ENCODE data around the gene TASP1.
"Not testable (repeated sequence)": the region's sequence is repeated elsewhere in the genome, so short reads cannot be mapped to it uniquely, and the experiment has no call there.

TASP1 gene

GRCh38 chr20:13382786-13383185 is 255.9 kb downstream of the TASP1 start:
- peaks cover 52% of the 10 kb centered on the region for H3K9me3 Mint-ChIP-seq
- no peaks in the 10 kb centered on the region for H3K4me1 Mint-ChIP-seq (ENCODE audit: low read depth)
- no peak overlapping the region for H3K4me3 Mint-ChIP-seq
- no peak for DNase-seq
- no peak overlapping the region for H3K27ac Mint-ChIP-seq
- peaks cover 50% of the 10 kb centered on the region for H3K36me3 Mint-ChIP-seq (ENCODE audit: low read depth)
- no peaks in the 10 kb centered on the region for H3K27me3 Mint-ChIP-seq

GRCh38 chr20:13380497-13381229 is 258.1 kb downstream of the TASP1 start:
- H3K36me3 Mint-ChIP-seq (ENCODE audit: low read depth): peaks cover 33% of the 10 kb centered on the region
- H3K4me1 Mint-ChIP-seq (ENCODE audit: low read depth); H3K27me3 Mint-ChIP-seq; DNase-seq; H3K4me3 Mint-ChIP-seq; H3K27ac Mint-ChIP-seq: not testable (repeated sequence)
- H3K9me3 Mint-ChIP-seq: peaks cover 56% of the 10 kb centered on the region

- no peak overlapping the region for H3K27ac Mint-ChIP-seq
- H3K4me1 Mint-ChIP-seq (ENCODE audit: low read depth): no peaks in the 10 kb centered on the region
- no peaks in the 10 kb centered on the region for H3K27me3 Mint-ChIP-seq
- H3K9me3 Mint-ChIP-seq: peaks cover 38% of the 10 kb centered on the region
- H3K4me3 Mint-ChIP-seq: no peak overlapping the region
- no peaks in the 10 kb centered on the region for H3K36me3 Mint-ChIP-seq (ENCODE audit: low read depth)
- no peak for DNase-seq
Measured at GRCh38 chr20:13373400-13373799, 265.3 kb downstream of the TASP1 start.

GRCh38 chr20:13364278-13365170 is 274.2 kb downstream of the TASP1 start:
- Mint-ChIP-seq H3K4me3 (no peak overlapping the region), H3K36me3 (ENCODE audit: low read depth) (no peaks in the 10 kb centered on the region), H3K9me3 (no peaks in the 10 kb centered on the region), H3K27ac (no peak overlapping the region), H3K4me1 (ENCODE audit: low read depth) (no peaks in the 10 kb centered on the region), H3K27me3 (no peaks in the 10 kb centered on the region)
- no peak for DNase-seq

- Mint-ChIP-seq H3K27ac (no peak overlapping the region), H3K36me3 (ENCODE audit: low read depth) (no peaks in the 10 kb centered on the region), H3K4me1 (ENCODE audit: low read depth) (no peaks in the 10 kb centered on the region), H3K27me3 (no peaks in the 10 kb centered on the region), H3K4me3 (no peak overlapping the region), H3K9me3 (no peaks in the 10 kb centered on the region)
- DNase-seq: no peak
Measured at GRCh38 chr20:13363473-13363872, 275.3 kb downstream of the TASP1 start.

GRCh38 chr20:13362165-13362564 is 276.6 kb downstream of the TASP1 start:
- not testable (repeated sequence) for H3K27me3 Mint-ChIP-seq; H3K36me3 Mint-ChIP-seq (ENCODE audit: low read depth); H3K4me3 Mint-ChIP-seq; DNase-seq; H3K4me1 Mint-ChIP-seq (ENCODE audit: low read depth); H3K9me3 Mint-ChIP-seq; H3K27ac Mint-ChIP-seq

- not testable (repeated sequence) for H3K9me3 Mint-ChIP-seq; H3K27me3 Mint-ChIP-seq; DNase-seq; H3K36me3 Mint-ChIP-seq (ENCODE audit: low read depth); H3K4me3 Mint-ChIP-seq; H3K27ac Mint-ChIP-seq; H3K4me1 Mint-ChIP-seq (ENCODE audit: low read depth)
Measured at GRCh38 chr20:13358936-13359335, 279.8 kb downstream of the TASP1 start.

- not testable (repeated sequence) for DNase-seq; H3K36me3 Mint-ChIP-seq (ENCODE audit: low read depth); H3K27ac Mint-ChIP-seq; H3K9me3 Mint-ChIP-seq; H3K27me3 Mint-ChIP-seq; H3K4me3 Mint-ChIP-seq; H3K4me1 Mint-ChIP-seq (ENCODE audit: low read depth)
Measured at GRCh38 chr20:13357782-13358181, 280.9 kb downstream of the TASP1 start.

- Mint-ChIP-seq H3K27ac (no peak overlapping the region), H3K36me3 (ENCODE audit: low read depth) (no peaks in the 10 kb centered on the region), H3K27me3 (no peaks in the 10 kb centered on the region)
Measured at GRCh38 chr20:13356591-13356990, 282.1 kb downstream of the TASP1 start.

GRCh38 chr20:13355941-13356486 is 282.7 kb downstream of the TASP1 start:
- no peaks in the 10 kb centered on the region for H3K9me3 Mint-ChIP-seq
- no peaks in the 10 kb centered on the region for H3K27me3 Mint-ChIP-seq
- no peak overlapping the region for H3K27ac Mint-ChIP-seq
- H3K36me3 Mint-ChIP-seq (ENCODE audit: low read depth): no peaks in the 10 kb centered on the region
- DNase-seq: no peak
- H3K4me3 Mint-ChIP-seq: no peak overlapping the region
- no peaks in the 10 kb centered on the region for H3K4me1 Mint-ChIP-seq (ENCODE audit: low read depth)

More at GRCh38 chr20:13356591-13356990, 282.1 kb downstream of the TASP1 start:
- H3K4me3 Mint-ChIP-seq: no peak overlapping the region
- DNase-seq: no peak
- no peaks in the 10 kb centered on the region for H3K9me3 Mint-ChIP-seq
- no peaks in the 10 kb centered on the region for H3K4me1 Mint-ChIP-seq (ENCODE audit: low read depth)

GRCh38 chr20:13355411-13355810 is 283.3 kb downstream of the TASP1 start:
- DNase-seq: no peak
- H3K9me3 Mint-ChIP-seq: no peaks in the 10 kb centered on the region
- no peaks in the 10 kb centered on the region for H3K36me3 Mint-ChIP-seq (ENCODE audit: low read depth)
- H3K27ac Mint-ChIP-seq: no peak overlapping the region
- no peaks in the 10 kb centered on the region for H3K27me3 Mint-ChIP-seq
- no peaks in the 10 kb centered on the region for H3K4me1 Mint-ChIP-seq (ENCODE audit: low read depth)
- H3K4me3 Mint-ChIP-seq: no peak overlapping the region

- no peak overlapping the region for H3K27ac Mint-ChIP-seq
- no peak for DNase-seq
- no peaks in the 10 kb centered on the region for H3K9me3 Mint-ChIP-seq
- no peaks in the 10 kb centered on the region for H3K27me3 Mint-ChIP-seq
- H3K4me1 Mint-ChIP-seq (ENCODE audit: low read depth): no peaks in the 10 kb centered on the region
- H3K36me3 Mint-ChIP-seq (ENCODE audit: low read depth): no peaks in the 10 kb centered on the region
- H3K4me3 Mint-ChIP-seq: no peak overlapping the region
Measured at GRCh38 chr20:13353261-13353945, 285.3 kb downstream of the TASP1 start.

- Mint-ChIP-seq H3K36me3 (ENCODE audit: low read depth) (no peaks in the 10 kb centered on the region), H3K4me3 (no peak overlapping the region), H3K27ac (no peak overlapping the region), H3K27me3 (no peaks in the 10 kb centered on the region), H3K4me1 (ENCODE audit: low read depth) (no peaks in the 10 kb centered on the region), H3K9me3 (no peaks in the 10 kb centered on the region)
- no peak for DNase-seq
Measured at GRCh38 chr20:13349235-13349604, 289.5 kb downstream of the TASP1 start.

GRCh38 chr20:13348311-13349234 is 290.2 kb downstream of the TASP1 start:
- Mint-ChIP-seq H3K4me1 (ENCODE audit: low read depth) (no peaks in the 10 kb centered on the region), H3K27ac (no peak overlapping the region), H3K9me3 (no peaks in the 10 kb centered on the region), H3K36me3 (ENCODE audit: low read depth) (no peaks in the 10 kb centered on the region), H3K27me3 (peaks cover 5% of the 10 kb centered on the region), H3K4me3 (no peak overlapping the region)
- no peak for DNase-seq
